ENCODE data around the gene DYNLT5.

DNA sequence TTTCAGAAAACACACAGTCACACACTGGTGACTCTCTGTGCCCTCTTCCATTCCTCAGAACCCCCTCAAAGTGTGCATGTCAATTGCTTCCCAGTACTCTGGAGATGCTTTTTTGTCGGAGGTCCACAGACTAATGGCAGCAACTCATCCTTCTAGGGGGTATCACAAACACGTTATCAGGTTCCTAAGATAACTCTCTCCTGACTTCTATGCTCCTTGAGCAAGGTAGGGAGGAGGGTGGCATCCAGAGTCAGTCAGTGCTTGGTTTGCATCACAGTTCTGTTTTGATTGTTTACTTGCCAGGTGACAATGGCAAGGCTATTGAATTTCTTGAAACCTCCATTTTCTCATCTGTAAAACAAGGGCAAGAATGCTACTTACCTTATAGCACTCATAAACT, 39.4 kb upstream of the DYNLT5 start:
- TF ChIP-seq POLR2A (IDR thresholded peaks at IDR 0.05) (no peak), POLR2AphosphoS5 (IDR thresholded peaks at IDR 0.05) (no peak)
- TF ChIP-seq, protein P1, sequence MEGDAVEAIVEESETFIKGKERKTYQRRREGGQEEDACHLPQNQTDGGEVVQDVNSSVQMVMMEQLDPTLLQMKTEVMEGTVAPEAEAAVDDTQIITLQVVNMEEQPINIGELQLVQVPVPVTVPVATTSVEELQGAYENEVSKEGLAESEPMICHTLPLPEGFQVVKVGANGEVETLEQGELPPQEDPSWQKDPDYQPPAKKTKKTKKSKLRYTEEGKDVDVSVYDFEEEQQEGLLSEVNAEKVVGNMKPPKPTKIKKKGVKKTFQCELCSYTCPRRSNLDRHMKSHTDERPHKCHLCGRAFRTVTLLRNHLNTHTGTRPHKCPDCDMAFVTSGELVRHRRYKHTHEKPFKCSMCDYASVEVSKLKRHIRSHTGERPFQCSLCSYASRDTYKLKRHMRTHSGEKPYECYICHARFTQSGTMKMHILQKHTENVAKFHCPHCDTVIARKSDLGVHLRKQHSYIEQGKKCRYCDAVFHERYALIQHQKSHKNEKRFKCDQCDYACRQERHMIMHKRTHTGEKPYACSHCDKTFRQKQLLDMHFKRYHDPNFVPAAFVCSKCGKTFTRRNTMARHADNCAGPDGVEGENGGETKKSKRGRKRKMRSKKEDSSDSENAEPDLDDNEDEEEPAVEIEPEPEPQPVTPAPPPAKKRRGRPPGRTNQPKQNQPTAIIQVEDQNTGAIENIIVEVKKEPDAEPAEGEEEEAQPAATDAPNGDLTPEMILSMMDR (IDR thresholded peaks at IDR 0.05 in 8 of 11, conservative IDR thresholded peaks at IDR 0.05 in 3 of 11), result no peak

All from spleen (tissue), 7 donors.